ENCODE results near the gene CHST11. TPM values are rescaled to one million over a fixed set of nuclear protein-coding genes. Genes with fewer than 3 reads are reported as not detected.

The CHST11 gene
- total and polyA plus RNA-seq, 2 of the 4 experiments (the other 2 are of a cell fraction): 1.4 to 2.7 TPM

GRCh38 chr12:104701756-104702155 is 245.0 kb downstream of the CHST11 start:
- ATAC-seq (ENCODE audit: low read depth): no peak
- H2AK5ac ChIP-seq (ENCODE audit: low read depth, low read length): no peak overlapping the region
- no peak overlapping the region for H3K4me3 ChIP-seq (ENCODE audit: insufficient read depth, low read depth, low read length)
- H3K56ac ChIP-seq (ENCODE audit: extremely low read depth, insufficient read depth, low read length): no peak overlapping the region
- H3K23ac ChIP-seq (ENCODE audit: low read depth, low read length): no peak overlapping the region
- no peaks in the 10 kb centered on the region for H3K4me1 ChIP-seq (ENCODE audit: control insufficient read depth, insufficient read depth, low read length)
- in situ Hi-C loops (cut with MboI; ENCODE audit: low sequenced_read_pairs): no loop called here
- H2AFZ ChIP-seq (replicated peaks; ENCODE audit: low read length, poor library complexity): no peak overlapping the region
- H3K79me1 ChIP-seq (ENCODE audit: low read depth in 1 of 2, low read length in 2 of 2): no peaks in the 10 kb centered on the region
- H3K9ac ChIP-seq (ENCODE audit: low read depth, low read length): no peak overlapping the region
- BruUV-seq (replicated peaks): no TSS peak
- no peak overlapping the region for H4K5ac ChIP-seq (ENCODE audit: low read depth, low read length)
- no CpG with 5 or more reads among the region's 3 CpGs for WGBS, 2 experiments (ENCODE audit: extremely low coverage in 2 of 2, insufficient read length in 1 of 2)
- H3K4me2 ChIP-seq (ENCODE audit: low read depth, low read length): no peak overlapping the region
- H3K27me3 ChIP-seq (ENCODE audit: control insufficient read depth, insufficient read depth, low read length): peaks cover 2% of the 10 kb centered on the region; the same call in 1 of the 2 replicates
- H2BK20ac ChIP-seq (ENCODE audit: low read depth, low read length): no peak overlapping the region
- dilution Hi-C loops (cut with HindIII; ENCODE audit: low sequenced_read_pairs, unreplicated experiment): no loop called here
- H4K8ac ChIP-seq (ENCODE audit: low read depth in 2 of 2, low read length in 2 of 2): no peak overlapping the region
- ChIA-PET POLR2A (ENCODE audit: unreplicated experiment) (no interaction called here), CTCF (no interaction called here)
- no peak overlapping the region for H2BK5ac ChIP-seq (ENCODE audit: low read depth, low read length, poor library complexity, severe bottlenecking)
- DNase-seq: no peak
- no peak overlapping the region for H3K27ac ChIP-seq (ENCODE audit: insufficient read depth, low read length)
- intact Hi-C loops (cut with micrococcal nuclease): no loop called here
- no peak overlapping the region for H3K18ac ChIP-seq (ENCODE audit: low read depth, low read length)
- no peak overlapping the region for H3K14ac ChIP-seq (replicated peaks; ENCODE audit: low read depth, low read length)
- H4K91ac ChIP-seq (ENCODE audit: insufficient read depth, low read depth, low read length): no peak overlapping the region
- no peak overlapping the region for H2BK120ac ChIP-seq (ENCODE audit: low read depth, low read length)
- TF ChIP-seq MAZ (IDR thresholded peaks at IDR 0.05; ENCODE audit: borderline replicate concordance, low read depth, low read length) (no peak), CEBPB (IDR thresholded peaks at IDR 0.05; ENCODE audit: low read depth, low read length) (no peak), CTCF (conservative IDR thresholded peaks at IDR 0.05; ENCODE audit: low read depth, low read length) (no peak), BHLHE40 (IDR thresholded peaks at IDR 0.05; ENCODE audit: low read depth, low read length) (no peak), ELK1 (IDR thresholded peaks at IDR 0.05; ENCODE audit: borderline replicate concordance, low read depth, low read length) (no peak), FOS (IDR thresholded peaks at IDR 0.05; ENCODE audit: low read depth, low read length) (no peak), RCOR1 (IDR thresholded peaks at IDR 0.05; ENCODE audit: insufficient replicate concordance, low read length) (no peak), RAD21 (IDR thresholded peaks at IDR 0.05; ENCODE audit: low read length) (no peak), SMC3 (IDR thresholded peaks at IDR 0.05; ENCODE audit: low read depth, low read length) (no peak), MAFK (IDR thresholded peaks at IDR 0.05; ENCODE audit: low read depth, low read length) (no peak), NFE2L2 (IDR thresholded peaks at IDR 0.05; ENCODE audit: low read depth, low read length) (no peak), MXI1 (IDR thresholded peaks at IDR 0.05; ENCODE audit: borderline replicate concordance, low read depth, low read length) (no peak), POLR2A (IDR thresholded peaks at IDR 0.05; ENCODE audit: low read depth, low read length) (no peak), RFX5 (IDR thresholded peaks at IDR 0.05; ENCODE audit: low read depth, low read length) (no peak), CHD1 (IDR thresholded peaks at IDR 0.05; ENCODE audit: low read depth, low read length) (no peak), USF2 (IDR thresholded peaks at IDR 0.05; ENCODE audit: low read depth, low read length) (no peak)
- H3K9me1 ChIP-seq (ENCODE audit: insufficient read depth, low read length): peaks cover 1% of the 10 kb centered on the region; the same call in 1 of the 2 replicates
- H4K20me1 ChIP-seq (ENCODE audit: insufficient read depth, low read length): no peaks in the 10 kb centered on the region
- no peaks in the 10 kb centered on the region for H3K36me3 ChIP-seq (ENCODE audit: control insufficient read depth, insufficient read depth, low read length)
- H2AK9ac ChIP-seq (replicated peaks; ENCODE audit: low read depth, low read length, poor library complexity): no peak overlapping the region
- no peak overlapping the region for H3K4ac ChIP-seq (ENCODE audit: low read depth, low read length)
- no peaks in the 10 kb centered on the region for H3K9me3 ChIP-seq (ENCODE audit: control insufficient read depth, insufficient read depth, low read length)
- H2BK15ac ChIP-seq (ENCODE audit: low read depth, low read length): no peak overlapping the region
